ENCODE data around the gene COX6A1.
"Not testable (repeated sequence)": the region's sequence is repeated elsewhere in the genome, so short reads cannot be mapped to it uniquely, and the experiment has no call there.

COX6A1 gene

GRCh38 chr12:120463712-120464111, 25.8 kb downstream of the COX6A1 start:
- no peak for DNase-seq (ENCODE audit: extremely low spot score, insufficient read length, low read depth)
- no peak for FAIRE-seq

GRCh38 chr12:120465756-120466155, 27.8 kb downstream of the COX6A1 start:
- no peak for DNase-seq (ENCODE audit: extremely low spot score, insufficient read length, low read depth)
- FAIRE-seq = no peak

GRCh38 chr12:120466560-120467315, 28.8 kb downstream of the COX6A1 start:
- DNase-seq (ENCODE audit: extremely low spot score, insufficient read length, low read depth) (no peak), FAIRE-seq (no peak)

DNA sequence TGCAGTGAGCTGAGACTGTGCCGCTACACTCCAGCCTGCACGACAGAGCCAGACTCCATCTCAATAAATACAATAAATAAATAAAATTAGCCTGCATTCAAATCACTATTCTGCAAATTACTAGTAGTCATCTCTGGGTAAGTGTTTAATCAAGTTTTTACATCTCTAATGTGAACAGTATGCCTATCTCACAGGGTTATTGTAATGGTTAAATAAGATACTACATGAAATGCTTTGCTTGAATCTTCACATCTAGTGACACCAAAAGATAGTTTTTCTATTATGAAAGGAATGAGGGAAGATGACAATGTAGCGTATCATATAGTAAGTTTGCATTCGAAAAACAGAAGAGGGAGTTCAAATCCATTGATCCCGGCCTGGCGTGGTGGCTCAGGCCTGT, 29.5 kb downstream of the COX6A1 start:
- no peak for FAIRE-seq

DNA sequence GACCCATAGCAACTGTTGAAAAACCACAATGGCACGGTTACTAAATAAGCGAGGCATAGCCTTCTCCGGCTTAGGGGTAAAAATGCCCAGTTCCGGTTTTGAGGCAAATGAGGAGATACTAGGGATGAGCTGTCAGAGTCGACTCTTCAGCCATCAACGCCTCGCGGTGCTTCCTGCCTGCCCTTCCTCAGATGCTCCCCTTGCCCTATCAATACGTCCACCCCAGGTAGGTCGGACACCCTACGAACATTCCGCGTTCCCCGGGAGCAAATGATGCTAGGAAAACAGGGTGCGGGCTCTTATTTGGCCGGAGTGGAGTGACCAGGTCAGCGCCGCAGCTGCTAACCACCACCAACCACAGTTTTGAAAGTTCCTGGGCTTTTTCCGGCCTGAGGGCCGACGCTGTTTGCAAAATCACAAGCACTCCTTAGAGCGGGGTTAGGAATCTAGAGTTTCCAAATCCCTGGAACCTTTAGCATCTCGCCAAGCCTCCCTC, 30.5 kb downstream of the COX6A1 start:
- DNase-seq (ENCODE audit: extremely low spot score, insufficient read length, low read depth) = no peak
- peak; percentile 49 for FAIRE-seq

More for the DNA sequence above, 29.5 kb downstream of the COX6A1 start:
- no peak for DNase-seq (ENCODE audit: extremely low spot score, insufficient read length, low read depth)

GRCh38 chr12:120468821-120469449, 31.0 kb downstream of the COX6A1 start:
- no peak for FAIRE-seq
- peak; percentile 38 for DNase-seq (ENCODE audit: extremely low spot score, insufficient read length, low read depth)

DNA sequence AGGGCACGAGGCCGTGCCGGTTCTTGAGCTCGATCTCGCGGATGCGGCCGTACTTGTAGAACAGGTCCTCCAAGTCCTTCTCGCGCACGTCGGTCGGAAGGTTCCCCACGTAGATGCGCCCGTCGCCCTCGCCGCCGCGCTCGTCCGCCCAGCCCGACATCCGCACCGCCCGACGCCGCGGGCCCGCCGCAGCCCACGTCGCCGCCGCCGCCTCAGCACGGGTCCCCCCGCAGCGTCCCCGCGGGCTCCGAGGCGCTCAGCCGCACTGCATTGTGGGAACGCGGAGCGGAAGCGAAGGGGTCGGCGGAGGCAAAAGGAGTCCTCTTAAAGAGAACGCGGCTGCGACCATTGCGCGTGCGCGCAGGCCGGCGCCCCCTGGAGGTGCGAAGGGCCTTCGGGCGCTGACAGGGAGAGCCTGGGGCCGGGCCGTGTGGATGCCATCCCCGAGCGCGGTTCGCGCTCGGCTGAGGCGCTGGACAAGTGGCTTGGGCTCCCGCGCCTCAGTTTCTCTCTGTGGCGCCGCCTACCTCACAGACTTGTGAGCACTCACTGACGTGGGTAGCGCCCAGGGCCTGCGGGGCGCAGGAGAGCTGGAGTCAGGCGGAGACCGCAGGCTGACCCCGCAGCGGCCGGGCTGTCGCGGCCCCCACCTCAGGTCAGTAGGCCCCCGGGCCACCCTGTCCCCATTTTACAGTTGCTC, 31.7 kb downstream of the COX6A1 start, which contains the start of gene SRSF9:
SRSF9 (minus strand) TSS at position 299 of the 700 bp plus-strand sequence; CDS start at position 160, 139 bp downstream.
- DNase-seq (ENCODE audit: extremely low spot score, insufficient read length, low read depth) (peak; percentile 100), FAIRE-seq (peak; percentile 87)

DNA sequence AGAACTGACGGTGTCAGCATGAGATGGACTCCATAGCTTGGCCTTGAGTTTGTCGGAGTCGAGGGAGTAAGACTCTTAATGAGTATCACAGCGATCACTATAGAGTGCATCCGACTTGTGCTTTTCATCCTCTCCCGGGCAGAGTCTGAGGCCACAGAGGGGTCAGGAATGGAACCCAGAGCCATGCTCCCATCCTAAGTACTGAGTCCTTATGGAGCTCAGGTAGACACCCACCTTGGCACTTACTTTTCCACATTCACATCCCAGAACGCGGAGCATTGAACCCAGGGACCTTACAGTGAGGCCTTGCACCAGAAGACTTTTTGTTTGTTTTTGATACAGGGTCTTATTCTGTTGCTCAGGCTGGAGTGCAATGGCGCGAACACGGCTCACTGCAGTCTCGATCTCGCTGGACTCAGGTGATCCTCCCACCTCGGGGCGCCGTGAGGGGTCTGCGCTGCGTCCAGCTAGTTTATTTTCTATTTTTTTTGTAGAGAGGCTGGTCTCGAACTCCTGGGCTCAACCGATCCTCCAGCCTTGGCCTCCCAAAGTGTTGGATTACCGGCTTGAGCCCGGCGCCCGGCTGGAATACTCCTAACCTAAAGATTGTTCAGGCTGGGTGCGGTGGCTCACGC, 32.4 kb downstream of the COX6A1 start:
- DNase-seq (ENCODE audit: extremely low spot score, insufficient read length, low read depth) (no peak), FAIRE-seq (no peak)

DNA sequence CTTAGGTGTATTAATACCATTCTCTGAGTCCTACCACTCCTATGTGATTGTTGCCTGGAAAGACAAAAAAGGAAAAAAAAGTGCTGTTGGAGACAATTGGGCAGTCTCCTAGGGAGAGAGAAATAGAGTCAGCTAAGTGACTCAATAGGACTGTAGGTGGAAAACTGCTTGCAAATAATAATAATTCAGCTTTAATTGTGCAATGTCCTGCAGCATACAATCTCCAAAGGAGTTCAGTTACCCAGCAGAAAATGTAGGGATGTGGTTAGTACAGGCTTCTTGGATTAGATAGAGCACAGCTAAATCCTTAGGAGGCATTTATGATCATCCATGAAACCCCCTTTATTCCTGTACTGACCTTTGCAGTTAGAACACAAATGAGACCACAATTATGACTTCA, 34.6 kb downstream of the COX6A1 start:
- DNase-seq (ENCODE audit: extremely low spot score, insufficient read length, low read depth) (no peak), FAIRE-seq (no peak)

DNA sequence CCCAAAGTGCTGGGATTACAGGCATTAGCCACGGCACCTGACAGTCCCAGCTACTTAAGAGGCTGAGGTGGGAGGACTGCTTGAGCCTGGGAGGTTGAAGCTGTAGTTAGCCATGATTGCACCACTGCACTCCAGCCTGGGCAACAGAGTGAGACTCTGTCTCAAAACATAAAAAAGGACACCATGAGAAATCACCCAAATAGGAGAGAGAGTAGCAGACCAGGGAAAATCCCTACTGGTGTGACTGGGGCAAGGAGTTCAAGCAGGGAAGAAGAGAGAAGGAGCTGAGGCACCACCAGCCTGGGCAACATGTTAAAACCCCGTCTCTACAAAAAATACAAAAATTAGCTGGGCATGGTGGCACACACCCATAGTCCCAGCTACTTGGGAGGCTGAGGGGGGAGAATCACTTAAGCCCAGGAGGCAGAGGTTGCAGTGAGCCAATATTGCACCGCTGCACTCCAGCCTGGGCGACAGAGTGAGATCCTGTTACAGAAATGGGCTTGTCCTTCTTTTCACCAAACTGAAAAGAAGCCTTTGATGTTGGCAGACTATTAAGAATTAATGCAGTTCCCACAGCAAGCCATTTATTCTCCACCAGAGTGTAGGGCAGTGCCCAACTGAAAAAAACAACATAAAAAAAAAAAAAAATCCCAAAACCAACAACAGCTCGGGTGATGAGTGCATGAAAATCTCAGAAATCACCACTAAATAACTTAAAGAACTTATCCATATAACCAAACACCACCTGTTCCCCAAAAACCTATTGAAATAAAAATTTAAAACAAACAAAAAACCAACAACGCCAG, 36.1 kb downstream of the COX6A1 start:
- FAIRE-seq = no peak

DNA sequence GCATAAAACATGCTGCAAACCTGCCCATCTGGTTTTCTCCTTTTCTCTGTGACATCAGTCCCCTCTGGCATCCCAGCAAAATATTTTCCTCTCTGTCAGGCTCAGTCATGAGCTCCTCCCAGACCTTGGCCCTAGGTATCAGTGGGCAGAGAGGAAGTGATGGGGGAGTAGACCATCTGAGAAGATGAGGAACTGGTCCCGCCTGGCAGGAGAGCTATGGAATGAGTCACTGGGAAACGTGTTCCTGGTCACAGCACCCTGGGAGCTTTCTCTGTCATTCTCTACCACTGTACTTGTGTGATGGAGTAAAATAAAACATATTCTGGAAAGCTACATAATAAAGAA, 36.7 kb downstream of the COX6A1 start:
- no peak for DNase-seq (ENCODE audit: extremely low spot score, insufficient read length, low read depth)
- FAIRE-seq = no peak

More for the DNA sequence above, 36.1 kb downstream of the COX6A1 start:
- DNase-seq (ENCODE audit: extremely low spot score, insufficient read length, low read depth) = no peak

DNA sequence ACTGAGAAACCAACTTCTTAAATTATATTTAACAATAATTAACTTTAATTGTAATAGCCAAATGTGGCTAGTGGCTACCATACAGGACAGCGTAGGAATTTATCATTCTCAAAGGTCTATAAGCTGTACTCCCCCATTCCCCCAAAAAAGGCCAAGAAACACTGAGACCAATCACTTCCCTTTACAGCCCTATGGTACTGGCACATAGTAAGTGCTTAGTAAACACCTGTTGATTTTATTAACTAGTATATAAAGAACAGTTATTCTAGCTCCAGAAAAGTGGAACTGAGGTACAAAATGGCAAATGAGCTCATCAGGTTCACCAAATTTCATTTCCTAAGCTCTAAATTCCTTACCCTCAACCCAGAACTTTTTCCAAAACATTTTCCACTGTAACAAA, 37.7 kb downstream of the COX6A1 start:
- DNase-seq (ENCODE audit: extremely low spot score, insufficient read length, low read depth) = no peak
- FAIRE-seq = no peak

DNA sequence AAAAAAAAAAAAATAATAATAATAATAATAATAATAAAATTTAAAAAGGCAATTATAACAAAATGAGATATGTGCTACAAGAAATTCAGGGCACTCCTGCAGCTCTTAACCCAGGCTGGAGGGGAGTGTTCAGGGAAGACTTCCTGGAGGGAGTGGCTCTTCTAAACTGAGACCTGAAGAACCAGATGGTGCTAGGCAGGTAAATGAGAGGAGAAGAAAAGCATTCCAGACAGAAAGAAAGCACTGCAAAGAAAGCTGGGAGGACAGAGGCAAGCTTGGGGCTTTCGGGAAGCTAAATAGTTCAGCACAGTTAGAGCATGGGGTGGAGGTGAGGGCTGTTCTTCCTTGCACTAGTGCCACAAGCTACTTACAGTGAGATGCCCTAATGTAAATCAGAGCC, 41.5 kb downstream of the COX6A1 start:
- FAIRE-seq (no peak), DNase-seq (ENCODE audit: extremely low spot score, insufficient read length, low read depth) (no peak)

DNA sequence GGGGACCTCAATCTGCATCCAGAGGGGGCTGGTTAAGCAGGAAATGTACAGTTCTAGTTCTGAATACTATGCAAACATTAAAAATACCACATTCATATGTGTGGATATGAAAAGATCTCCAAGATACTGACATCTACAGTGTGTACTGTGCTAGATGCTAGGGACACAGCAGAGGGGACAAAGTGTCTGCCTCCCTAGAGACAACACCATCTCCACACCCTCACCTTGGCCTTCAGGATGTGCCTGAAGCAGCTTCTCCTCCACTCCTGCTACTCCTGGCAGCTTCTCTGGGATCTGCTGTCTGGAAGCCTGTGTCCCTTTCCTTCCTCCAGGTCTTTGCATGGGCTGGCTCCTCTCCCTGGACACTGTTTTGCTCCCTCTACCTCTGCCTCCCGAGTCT, 42.3 kb downstream of the COX6A1 start:
- DNase-seq (ENCODE audit: extremely low spot score, insufficient read length, low read depth) (no peak), FAIRE-seq (no peak)

- DNase-seq (ENCODE audit: extremely low spot score, insufficient read length, low read depth) = no peak
- FAIRE-seq = no peak
Observed at GRCh38 chr12:120481022-120481767, 43.3 kb downstream of the COX6A1 start.

DNA sequence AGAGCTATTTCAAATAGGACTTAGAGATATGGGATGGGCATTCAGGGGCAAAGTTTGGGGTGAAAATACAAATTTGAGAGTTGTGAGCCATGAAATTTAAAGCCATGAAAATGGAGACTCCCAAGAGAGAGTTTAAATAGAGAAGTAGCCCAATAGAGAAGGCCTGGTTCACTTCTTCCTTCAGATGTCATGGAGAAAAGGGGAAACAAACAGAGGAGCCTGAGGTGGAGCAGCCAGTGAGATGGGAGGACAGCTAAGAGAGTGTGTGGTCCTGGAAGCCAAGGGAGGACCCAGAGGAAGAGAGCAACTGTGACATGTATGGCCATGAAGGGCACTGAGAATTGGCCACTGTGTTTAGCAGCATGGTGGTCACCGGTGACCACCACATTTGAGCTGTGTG, 45.7 kb downstream of the COX6A1 start:
- no peak for DNase-seq (ENCODE audit: extremely low spot score, insufficient read length, low read depth)
- FAIRE-seq = no peak

DNA sequence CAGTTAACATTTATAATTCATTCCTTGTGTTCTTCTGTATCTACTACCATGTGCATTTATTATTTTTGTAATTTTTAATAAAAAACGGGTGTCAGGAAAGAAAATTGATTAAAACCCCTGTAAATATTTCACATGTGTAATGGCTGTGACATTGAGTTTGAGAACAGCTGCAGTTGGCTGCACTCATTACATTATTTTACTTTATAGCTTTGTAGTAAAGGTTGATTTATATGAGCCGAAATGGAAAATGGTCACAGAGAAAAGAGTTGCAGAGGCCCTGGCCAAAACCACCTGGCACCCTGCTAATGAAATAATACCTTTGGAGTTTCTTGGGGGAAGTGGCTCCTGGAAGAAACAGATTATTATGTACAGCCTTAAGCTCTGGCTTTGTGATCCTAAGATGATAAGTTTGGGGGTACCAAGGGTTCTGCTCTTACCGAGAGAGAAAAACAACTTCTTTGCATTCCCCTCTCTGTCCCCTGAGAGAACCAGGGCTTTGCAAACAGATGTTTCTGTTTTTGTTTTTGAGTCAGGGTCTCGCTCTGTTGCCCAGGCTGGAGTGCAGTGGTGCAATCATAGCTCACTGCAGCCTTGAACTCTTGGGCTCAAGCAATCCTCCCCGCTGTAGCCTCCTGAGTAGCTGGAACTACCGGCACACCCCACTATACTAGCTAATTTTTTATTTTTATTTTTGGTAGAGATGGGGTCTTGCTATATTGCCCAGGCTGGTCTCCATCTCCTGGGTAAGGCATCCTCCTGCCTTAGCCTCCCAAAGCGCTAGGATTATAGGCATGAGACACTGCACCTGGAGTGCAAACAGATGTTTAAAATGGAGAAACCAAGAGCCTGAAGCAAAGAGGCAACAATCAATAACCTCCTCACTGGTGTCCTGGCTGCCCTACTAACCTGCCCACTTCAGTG, 48.3 kb downstream of the COX6A1 start:
- DNase-seq (ENCODE audit: extremely low spot score, insufficient read length, low read depth) = no peak
- no peak for FAIRE-seq

DNA sequence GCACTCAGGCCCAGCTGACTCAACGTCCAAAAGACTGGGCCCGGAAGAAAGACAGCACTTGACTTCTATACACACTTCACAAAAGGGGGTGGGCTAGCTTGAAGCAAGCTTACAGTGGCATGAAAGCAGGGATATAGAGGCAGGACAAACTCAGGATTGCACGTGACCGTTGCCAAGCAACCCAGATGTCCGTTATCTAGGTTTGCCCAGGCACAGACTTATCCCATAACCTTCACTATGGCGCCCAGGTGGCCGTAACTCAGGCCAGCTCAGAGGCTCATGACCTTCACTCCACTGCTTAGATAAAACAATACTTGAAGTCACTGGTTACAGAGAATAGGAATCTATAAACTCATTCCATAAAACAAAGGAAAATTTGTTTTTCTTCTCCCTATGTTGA, 49.6 kb downstream of the COX6A1 start:
- not testable (repeated sequence) for DNase-seq (ENCODE audit: extremely low spot score, insufficient read length, low read depth); FAIRE-seq
